Fibroblast of lung (primary cell): ENCODE results near the gene CFAP58.

Source experiments
- CTCF ChIP-seq, 2 donors: IDR thresholded peaks in 1 of 2; conservative IDR thresholded peaks in 1 of 2; 1 replicate in 1 of 2; 2 replicates in 1 of 2; pipeline ENCODE4 v1.5.1; 2011 to 2012; ENCODE audit warnings: low read length in 2 of 2, control low read depth in 1 of 2, inconsistent platforms in 1 of 2, low read depth in 1 of 2, mild to moderate bottlenecking in 1 of 2
- EZH2 ChIP-seq: IDR thresholded peaks from 2 replicates; pipeline ENCODE4 v1.5.1; 2012; ENCODE audit warnings: low read length, control low read depth, mild to moderate bottlenecking; ENCODE audit errors: missing control alignments

- no peak for TF ChIP-seq CTCF (conservative IDR thresholded peaks at IDR 0.05 in 1 of 2, IDR thresholded peaks at IDR 0.05 in 1 of 2; ENCODE audit: low read depth in 1 of 2, low read length in 2 of 2)
- no peak for TF ChIP-seq EZH2
These were observed 7.7 kb upstream of the CFAP58 start for GRCh38 chr10:104345941-104346340.
